Prostate gland (tissue), 2 donors: ENCODE results near the gene ARHGEF3. TPM values are rescaled to one million over a fixed set of nuclear protein-coding genes. Genes with fewer than 3 reads are reported as not detected.
A peak's percentile ranks its signal among the peaks of the same experiment; 100 is the strongest.

ENCODE experiments used
- DNase-seq: peaks from one replicate; pipeline ENCODE4 v3.0.0-alpha.2; 2019; ENCODE audit warnings: low spot score
- H3K27ac ChIP-seq, 2 donors: fragments of 200-600 bp; sonication (generic); 2 replicates each; pipeline ENCODE4 v1.5.1; 2017 to 2019
- H3K27me3 ChIP-seq: fragments of 200-600 bp; sonication (generic); replicated peaks from 2 replicates; pipeline ENCODE4 v1.5.1; 2019; ENCODE audit not compliant: insufficient read depth
- H3K36me3 ChIP-seq, 2 donors: fragments of 200-600 bp; sonication (generic); 1 replicate in 1 of 2; 2 replicates in 1 of 2; pipeline versions ENCODE4 v1.5.1 to v1.8.1; 2017 to 2019
- H3K4me1 ChIP-seq: fragments of 200-600 bp; sonication (generic); replicated peaks from 2 replicates; pipeline ENCODE4 v1.5.1; 2019
- H3K4me3 ChIP-seq, 2 donors: fragments of 200-600 bp; sonication (generic); 2 replicates each; pipeline ENCODE4 v1.5.1; 2017 to 2019
- H3K9me3 ChIP-seq: fragments of 200-600 bp; sonication (generic); 2 replicates; pipeline ENCODE4 v1.5.1; 2017
- POLR2A ChIP-seq: fragments of 450-650 bp; IDR thresholded peaks from one replicate; pipeline ENCODE4 v1.6.1; 2016; ENCODE audit warnings: antibody characterized with exemption, mild to moderate bottlenecking
- POLR2AphosphoS5 ChIP-seq: sonication (generic); formaldehyde crosslinking; IDR thresholded peaks from one replicate; pipeline ENCODE4 v1.6.1; 2017; ENCODE audit warnings: antibody characterized with exemption
- WGBS: methylation state at CpG from one replicate; pipeline ENCODE4 v1.1.5; 2018; 5-methylcytosine and 5-hydroxymethylcytosine counted together
- intact Hi-C: fragments of 100-400 bp; cut with DNase I; formaldehyde crosslinking; loops from one replicate; pipeline ENCODE4 v1.14.2; 2022
- total RNA-seq, 2 donors: library from RNA; depleted of rRNA; stranded (reverse); fragments of >200 nt; gene quantifications; one replicate each; pipeline ENCODE4 v1.1.0, GENCODE V29; 2016
- TF ChIP-seq, protein P1 (sequence below), 4 experiments: fragments of 200-600 bp in 2 of 4; fragments of 450-650 bp in 2 of 4; sonication (generic) in 2 of 4; IDR thresholded peaks; 1 replicate in 3 of 4; 2 replicates in 1 of 4; pipeline ENCODE4 v1.5.1; 2016 to 2019; ENCODE audit warnings: antibody characterized with exemption in 4 of 4, mild to moderate bottlenecking in 2 of 4, moderate library complexity in 2 of 4

ARHGEF3 gene
- total RNA-seq, 2 donors from 2014 or later = 21.6 to 59.4 TPM

DNA sequence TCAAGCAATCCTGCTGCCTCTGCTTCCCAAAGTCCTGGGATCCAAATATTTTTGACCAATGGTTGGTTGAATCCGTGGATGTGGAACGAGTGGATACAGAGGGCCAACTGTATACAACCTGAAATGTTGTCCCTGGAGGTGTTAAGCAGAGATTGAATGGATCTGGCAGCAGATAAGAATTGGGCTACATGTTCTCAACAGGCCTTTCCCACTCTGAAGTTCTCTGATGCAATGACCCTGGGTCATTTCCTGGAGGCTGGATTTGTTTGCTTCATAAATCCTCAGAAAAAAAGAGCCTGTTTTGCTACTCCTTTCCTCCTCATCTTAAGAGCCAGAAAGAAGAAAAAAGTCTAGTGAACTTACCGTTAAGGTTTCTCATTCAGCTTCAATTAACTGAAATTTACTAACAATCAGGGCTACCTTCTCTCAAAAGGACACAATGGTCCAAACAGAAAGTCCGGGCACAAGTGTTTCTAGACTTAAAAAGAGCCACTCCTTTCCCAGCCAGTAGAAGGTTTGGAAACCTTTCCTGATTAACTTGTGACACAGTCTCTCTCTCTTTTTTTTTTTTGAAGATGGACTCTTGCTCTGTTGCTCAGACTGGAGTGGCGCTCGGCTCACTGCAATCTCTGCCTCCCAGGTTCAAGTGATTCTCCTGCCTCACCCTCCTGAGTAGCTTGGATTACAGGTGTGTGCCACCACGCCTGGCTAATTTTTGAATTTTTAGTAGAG lies 6.5 kb downstream of the ARHGEF3 start:
- Histone ChIP-seq H3K4me1 (peaks cover 5% of the 10 kb centered on the region), H3K27me3 (no peaks in the 10 kb centered on the region), H3K27ac (peak overlapping the region in 1 of 2 donors; percentile 12), H3K9me3 (no peaks in the 10 kb centered on the region), H3K36me3 (no peaks in the 10 kb centered on the region), H3K4me3 (no peak overlapping the region)
- no peak for DNase-seq
- WGBS = 74% methylated on average over 7 of the region's 7 CpGs
- intact Hi-C loops = no loop called here
- TF ChIP-seq, protein P1, sequence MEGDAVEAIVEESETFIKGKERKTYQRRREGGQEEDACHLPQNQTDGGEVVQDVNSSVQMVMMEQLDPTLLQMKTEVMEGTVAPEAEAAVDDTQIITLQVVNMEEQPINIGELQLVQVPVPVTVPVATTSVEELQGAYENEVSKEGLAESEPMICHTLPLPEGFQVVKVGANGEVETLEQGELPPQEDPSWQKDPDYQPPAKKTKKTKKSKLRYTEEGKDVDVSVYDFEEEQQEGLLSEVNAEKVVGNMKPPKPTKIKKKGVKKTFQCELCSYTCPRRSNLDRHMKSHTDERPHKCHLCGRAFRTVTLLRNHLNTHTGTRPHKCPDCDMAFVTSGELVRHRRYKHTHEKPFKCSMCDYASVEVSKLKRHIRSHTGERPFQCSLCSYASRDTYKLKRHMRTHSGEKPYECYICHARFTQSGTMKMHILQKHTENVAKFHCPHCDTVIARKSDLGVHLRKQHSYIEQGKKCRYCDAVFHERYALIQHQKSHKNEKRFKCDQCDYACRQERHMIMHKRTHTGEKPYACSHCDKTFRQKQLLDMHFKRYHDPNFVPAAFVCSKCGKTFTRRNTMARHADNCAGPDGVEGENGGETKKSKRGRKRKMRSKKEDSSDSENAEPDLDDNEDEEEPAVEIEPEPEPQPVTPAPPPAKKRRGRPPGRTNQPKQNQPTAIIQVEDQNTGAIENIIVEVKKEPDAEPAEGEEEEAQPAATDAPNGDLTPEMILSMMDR (IDR thresholded peaks at IDR 0.05) = no peak
- TF ChIP-seq POLR2A (no peak), POLR2AphosphoS5 (peak; percentile 45)

DNA sequence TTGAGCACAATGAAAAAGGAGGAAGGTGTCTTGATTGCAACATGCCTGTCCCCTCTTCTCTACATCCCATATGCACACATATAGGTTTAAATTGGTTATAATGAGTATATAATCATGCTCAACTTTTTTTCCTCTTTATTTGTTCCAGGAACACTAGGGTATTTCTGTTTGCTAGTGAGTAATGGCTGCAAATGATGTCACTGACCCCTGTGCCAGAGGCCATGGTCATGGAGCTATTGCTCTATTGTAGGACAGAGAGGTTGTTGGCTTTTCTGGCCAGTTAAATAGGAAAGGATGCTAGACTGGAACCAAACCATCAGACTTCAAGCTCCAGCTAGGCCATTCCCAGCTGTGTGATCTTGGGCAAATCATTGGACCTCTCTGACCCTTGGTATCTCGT lies 9.6 kb downstream of the ARHGEF3 start:
- TF ChIP-seq, protein P1 (IDR thresholded peaks at IDR 0.05) = no peak
- TF ChIP-seq POLR2A = no peak
- no peak for TF ChIP-seq POLR2AphosphoS5
- Histone ChIP-seq H3K27ac (no peak overlapping the region), H3K36me3 (no peaks in the 10 kb centered on the region), H3K4me3 (no peak overlapping the region), H3K27me3 (no peaks in the 10 kb centered on the region), H3K9me3 (no peaks in the 10 kb centered on the region), H3K4me1 (peaks cover 5% of the 10 kb centered on the region)
- intact Hi-C loops = no loop called here
- no peak for DNase-seq
- 96% methylated on average over 1 of the region's 1 CpG for WGBS

DNA sequence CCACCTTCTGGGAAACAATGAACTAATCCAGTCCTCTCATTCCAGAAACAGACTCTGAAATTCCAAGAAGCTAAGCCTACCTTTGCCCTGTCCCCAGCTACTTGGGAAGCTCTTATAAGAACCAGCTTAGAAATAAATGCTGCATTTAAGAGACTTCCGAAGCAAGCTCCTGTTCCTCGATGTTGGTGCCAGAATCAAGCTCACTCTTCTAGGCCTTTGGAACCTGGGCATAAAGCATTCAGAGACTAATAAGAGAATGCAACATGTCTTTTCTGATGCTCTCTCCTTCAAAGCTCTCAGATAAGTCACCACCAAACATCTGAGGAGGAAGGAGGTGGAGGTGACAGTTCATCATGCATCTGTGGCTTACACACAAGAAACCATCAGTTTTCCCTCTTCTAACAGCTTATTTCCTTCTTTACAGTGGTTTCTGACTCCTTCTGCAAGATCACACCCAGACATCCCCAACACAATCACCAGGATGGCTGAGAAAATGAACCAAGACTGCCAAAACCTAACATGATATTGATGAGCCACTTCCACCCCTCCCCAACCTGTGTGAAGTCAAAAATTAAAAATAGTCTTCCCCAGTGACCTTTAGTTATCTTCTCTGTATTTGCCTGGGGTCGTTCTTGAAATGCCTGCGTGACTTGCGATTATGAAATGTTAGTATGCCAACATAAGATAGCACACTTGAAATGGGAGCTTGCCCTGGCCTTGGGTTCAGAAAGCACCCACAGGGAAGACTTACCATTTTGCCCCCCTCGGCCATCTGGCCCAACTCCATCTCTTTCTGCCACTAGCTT lies 11.5 kb downstream of the ARHGEF3 start:
- no peaks in the 10 kb centered on the region for H3K27me3 ChIP-seq
- H3K4me1 ChIP-seq = peaks cover 2% of the 10 kb centered on the region
- TF ChIP-seq POLR2AphosphoS5 (no peak), POLR2A (no peak)
- TF ChIP-seq, protein P1 (IDR thresholded peaks at IDR 0.05) = no peak
- H3K4me3 ChIP-seq = no peak overlapping the region
- intact Hi-C loops = no loop called here
- no peak for DNase-seq
- WGBS = 73% methylated on average over 6 of the region's 6 CpGs
- H3K36me3 ChIP-seq = no peaks in the 10 kb centered on the region
- H3K27ac ChIP-seq = no peak overlapping the region
- no peaks in the 10 kb centered on the region for H3K9me3 ChIP-seq

DNA sequence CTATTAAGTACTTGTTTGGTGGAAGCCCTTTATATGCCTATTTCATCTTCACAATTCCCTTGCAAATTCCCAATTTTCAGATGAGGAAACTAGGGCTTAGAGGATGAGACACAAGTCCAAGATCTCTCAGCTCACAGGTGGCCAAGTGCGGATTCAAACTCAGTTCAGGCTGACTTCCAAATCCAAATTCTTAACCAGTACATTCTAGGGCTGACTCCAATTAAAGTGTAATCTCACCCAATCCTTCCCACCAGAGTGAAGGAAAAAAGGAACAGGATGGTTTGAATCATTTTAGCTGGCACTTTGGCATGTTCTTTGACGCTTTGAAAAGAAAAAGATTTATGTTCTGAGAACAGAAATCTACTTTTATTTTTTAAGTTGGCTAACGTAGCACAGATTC lies 12.7 kb downstream of the ARHGEF3 start:
- Histone ChIP-seq H3K9me3 (no peaks in the 10 kb centered on the region), H3K27me3 (no peaks in the 10 kb centered on the region), H3K4me3 (no peak overlapping the region), H3K4me1 (peaks cover 2% of the 10 kb centered on the region), H3K36me3 (no peaks in the 10 kb centered on the region), H3K27ac (no peak overlapping the region)
- WGBS = 37% methylated on average over 3 of the region's 3 CpGs
- no peak for DNase-seq
- TF ChIP-seq POLR2AphosphoS5 = no peak
- TF ChIP-seq POLR2A = no peak
- TF ChIP-seq, protein P1 (IDR thresholded peaks at IDR 0.05) = no peak
- intact Hi-C loops = no loop called here
